Neutrophil (primary cell): ENCODE data around the gene ADGRF3.

Experiments
- H3K27ac ChIP-seq: fragments of 200-600 bp; sonication (generic); 2 replicates; pipeline ENCODE4 v1.5.1; 2016; ENCODE audit warnings: mild to moderate bottlenecking, moderate library complexity
- H3K27me3 ChIP-seq: fragments of 200-600 bp; sonication (generic); 2 replicates; pipeline ENCODE4 v1.6.0; 2016; ENCODE audit warnings: mild to moderate bottlenecking
- H3K36me3 ChIP-seq: fragments of 200-600 bp; sonication (generic); 2 replicates; pipeline ENCODE4 v1.5.1; 2017
- H3K4me1 ChIP-seq, 2 experiments: fragments of 200-600 bp in 1 of 2; sonication (generic) in 1 of 2; 1 replicate in 1 of 2; 2 replicates in 1 of 2; pipeline versions ENCODE4 v1.5.1 to v1.6.1; 2013 to 2016; ENCODE audit warnings: low read depth in 1 of 2, low read length in 1 of 2, mild to moderate bottlenecking in 1 of 2, moderate library complexity in 1 of 2; ENCODE audit not compliant: control insufficient read depth in 1 of 2, insufficient read depth in 1 of 2
- H3K4me3 ChIP-seq, 2 experiments: fragments of 200-600 bp in 1 of 2; sonication (generic) in 1 of 2; 1 replicate in 1 of 2; 2 replicates in 1 of 2; pipeline ENCODE4 v1.5.1; 2013 to 2016; ENCODE audit warnings: low read depth in 1 of 2, low read length in 1 of 2, mild to moderate bottlenecking in 1 of 2, moderate library complexity in 1 of 2
- H3K9me3 ChIP-seq: fragments of 200-600 bp; sonication (generic); 2 replicates; pipeline ENCODE4 v1.5.1; 2016
- TF ChIP-seq, protein P1 (sequence below): fragments of 200-600 bp; sonication (generic); IDR thresholded peaks from 2 replicates; pipeline ENCODE4 v1.5.1; 2016; ENCODE audit warnings: antibody characterized with exemption

ADGRF3 gene

DNA sequence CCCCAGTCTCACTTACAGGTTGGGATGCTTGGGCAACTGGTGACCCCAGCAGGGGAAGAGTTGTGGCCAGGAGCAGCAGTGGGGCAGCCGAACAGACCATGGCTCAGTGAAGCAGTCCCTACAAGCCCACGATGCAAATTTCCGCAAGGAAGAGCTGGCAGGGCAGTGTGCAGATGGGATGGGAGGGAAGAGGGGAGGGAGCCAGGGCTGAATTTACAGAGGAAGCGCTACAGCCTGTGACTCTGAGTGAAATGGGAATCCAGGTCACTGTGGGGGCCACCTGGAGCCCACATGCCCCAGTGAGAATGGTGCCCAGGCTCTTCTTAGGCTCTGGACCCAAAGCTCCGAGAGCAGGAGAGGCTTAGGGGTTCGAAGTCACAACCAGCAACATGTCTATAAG is 27.6 kb downstream of the ADGRF3 start:
- H3K36me3 ChIP-seq = no peaks in the 10 kb centered on the region
- H3K27me3 ChIP-seq = no peaks in the 10 kb centered on the region
- H3K27ac ChIP-seq = no peak overlapping the region
- H3K9me3 ChIP-seq = no peaks in the 10 kb centered on the region
- no peak overlapping the region for H3K4me3 ChIP-seq
- TF ChIP-seq, protein P1, sequence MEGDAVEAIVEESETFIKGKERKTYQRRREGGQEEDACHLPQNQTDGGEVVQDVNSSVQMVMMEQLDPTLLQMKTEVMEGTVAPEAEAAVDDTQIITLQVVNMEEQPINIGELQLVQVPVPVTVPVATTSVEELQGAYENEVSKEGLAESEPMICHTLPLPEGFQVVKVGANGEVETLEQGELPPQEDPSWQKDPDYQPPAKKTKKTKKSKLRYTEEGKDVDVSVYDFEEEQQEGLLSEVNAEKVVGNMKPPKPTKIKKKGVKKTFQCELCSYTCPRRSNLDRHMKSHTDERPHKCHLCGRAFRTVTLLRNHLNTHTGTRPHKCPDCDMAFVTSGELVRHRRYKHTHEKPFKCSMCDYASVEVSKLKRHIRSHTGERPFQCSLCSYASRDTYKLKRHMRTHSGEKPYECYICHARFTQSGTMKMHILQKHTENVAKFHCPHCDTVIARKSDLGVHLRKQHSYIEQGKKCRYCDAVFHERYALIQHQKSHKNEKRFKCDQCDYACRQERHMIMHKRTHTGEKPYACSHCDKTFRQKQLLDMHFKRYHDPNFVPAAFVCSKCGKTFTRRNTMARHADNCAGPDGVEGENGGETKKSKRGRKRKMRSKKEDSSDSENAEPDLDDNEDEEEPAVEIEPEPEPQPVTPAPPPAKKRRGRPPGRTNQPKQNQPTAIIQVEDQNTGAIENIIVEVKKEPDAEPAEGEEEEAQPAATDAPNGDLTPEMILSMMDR = no peak
- H3K4me1 ChIP-seq = no peaks in the 10 kb centered on the region

DNA sequence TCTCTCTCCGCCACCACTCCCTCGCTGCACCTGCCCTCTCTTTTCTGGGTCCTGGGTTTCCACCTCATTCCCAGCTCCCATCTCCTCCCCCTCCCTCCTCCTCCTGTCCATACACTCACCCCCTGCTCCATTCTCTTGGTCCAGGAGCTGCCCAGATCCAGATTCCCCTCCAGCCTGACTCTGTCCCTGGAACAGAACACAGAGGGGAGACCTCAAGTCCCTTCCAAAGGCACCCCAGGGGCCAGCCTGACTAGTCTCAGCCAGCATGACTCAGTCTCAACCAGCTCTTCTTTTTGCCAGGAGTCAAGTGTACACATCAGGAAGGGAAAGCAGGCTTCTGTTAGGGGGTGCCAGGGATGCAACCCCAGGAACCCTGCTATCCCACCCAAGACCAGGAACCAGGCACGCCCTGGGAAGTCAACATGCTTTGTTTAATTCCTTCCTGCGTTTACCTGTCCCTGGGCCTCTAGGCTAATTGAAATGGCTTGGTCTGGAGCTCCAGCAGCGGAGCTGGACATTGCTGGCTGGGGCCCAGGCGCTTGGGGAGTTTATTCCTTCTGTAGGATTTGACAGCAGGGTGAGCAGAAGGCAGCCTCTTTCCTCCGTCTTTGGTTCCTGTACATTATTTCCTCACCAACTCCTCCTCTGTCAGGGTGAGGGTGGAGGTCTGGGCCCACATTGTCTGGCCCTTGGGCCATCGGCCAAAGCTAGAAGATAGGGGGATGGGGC is 29.0 kb downstream of the ADGRF3 start:
- H3K4me1 ChIP-seq = no peaks in the 10 kb centered on the region
- no peaks in the 10 kb centered on the region for H3K27me3 ChIP-seq
- TF ChIP-seq, protein P1 = no peak
- H3K9me3 ChIP-seq = no peaks in the 10 kb centered on the region
- H3K4me3 ChIP-seq = no peak overlapping the region
- no peak overlapping the region for H3K27ac ChIP-seq
- H3K36me3 ChIP-seq = no peaks in the 10 kb centered on the region

- no peak overlapping the region for H3K4me3 ChIP-seq
- H3K9me3 ChIP-seq = no peaks in the 10 kb centered on the region
- TF ChIP-seq, protein P1 = no peak
- H3K4me1 ChIP-seq = no peaks in the 10 kb centered on the region
- no peaks in the 10 kb centered on the region for H3K36me3 ChIP-seq
- no peaks in the 10 kb centered on the region for H3K27me3 ChIP-seq
- H3K27ac ChIP-seq = no peak overlapping the region
Measured at GRCh38 chr2:26316845-26317244, 29.7 kb downstream of the ADGRF3 start.

DNA sequence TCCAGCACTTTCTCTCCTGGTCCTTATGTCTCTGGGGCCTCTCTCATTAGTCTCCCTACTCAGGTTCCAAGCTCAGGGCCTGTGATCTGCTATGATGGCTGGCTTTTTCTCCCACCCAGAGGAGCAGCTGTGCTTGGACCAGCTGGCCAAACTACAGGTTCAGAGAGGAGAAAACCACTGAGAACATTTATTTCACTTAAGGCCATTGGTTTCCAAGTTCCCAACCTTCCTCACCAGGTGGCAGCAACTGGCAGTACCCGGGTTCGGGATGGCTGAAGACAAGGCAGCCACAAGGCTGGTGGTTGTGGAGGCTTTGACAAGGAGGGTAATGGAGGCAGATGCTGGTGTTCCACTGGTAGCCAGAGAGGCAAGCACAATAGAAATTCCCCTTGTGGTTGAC is 30.5 kb downstream of the ADGRF3 start:
- no peak overlapping the region for H3K27ac ChIP-seq
- TF ChIP-seq, protein P1 = no peak
- no peak overlapping the region for H3K4me3 ChIP-seq
- H3K36me3 ChIP-seq = no peaks in the 10 kb centered on the region
- H3K9me3 ChIP-seq = no peaks in the 10 kb centered on the region
- no peaks in the 10 kb centered on the region for H3K27me3 ChIP-seq
- H3K4me1 ChIP-seq = no peaks in the 10 kb centered on the region

- Histone ChIP-seq H3K36me3 (no peaks in the 10 kb centered on the region), H3K4me1 (no peaks in the 10 kb centered on the region), H3K27me3 (no peaks in the 10 kb centered on the region), H3K4me3 (no peak overlapping the region), H3K9me3 (no peaks in the 10 kb centered on the region), H3K27ac (no peak overlapping the region)
- TF ChIP-seq, protein P1 = no peak
Measured at GRCh38 chr2:26314243-26314642, 32.3 kb downstream of the ADGRF3 start.
